Neural crest cell (in vitro differentiated cells): ENCODE measurements around the gene SALL1. TPM values are rescaled to one million over a fixed set of nuclear protein-coding genes. Genes with fewer than 3 reads are reported as not detected.

Experiments used
- DNase-seq: peaks from one replicate; pipeline ENCODE4 v3.0.0; 2021; ENCODE audit warnings: low read depth, mixed read lengths, low spot score
- H3K27ac Mint-ChIP-seq: one replicate; pipeline ENCODE4 v1.8.0; 2021; ENCODE audit warnings: mild to moderate bottlenecking, mixed read lengths; ENCODE audit not compliant: unreplicated experiment
- H3K27me3 Mint-ChIP-seq: 2 replicates; pipeline ENCODE4 v1.8.0; 2021; ENCODE audit warnings: low read depth, mild to moderate bottlenecking, mixed read lengths
- H3K36me3 Mint-ChIP-seq: 2 replicates; pipeline ENCODE4 v1.8.0; 2021; ENCODE audit warnings: low read depth, mild to moderate bottlenecking, mixed read lengths
- H3K4me1 Mint-ChIP-seq: 2 replicates; pipeline ENCODE4 v1.8.0; 2021; ENCODE audit warnings: mixed read lengths
- H3K4me3 Mint-ChIP-seq: one replicate; pipeline ENCODE4 v1.8.0; 2021; ENCODE audit warnings: mild to moderate bottlenecking, mixed read lengths
- H3K9me3 Mint-ChIP-seq: 2 replicates; pipeline ENCODE4 v1.8.0; 2021; ENCODE audit warnings: mixed read lengths
- CTCF ChIP-seq: fragments of 200-600 bp; sonication (generic); conservative IDR thresholded peaks from 2 replicates; pipeline ENCODE4 v1.5.0; 2021; ENCODE audit warnings: antibody characterized with exemption, mild to moderate bottlenecking
- total RNA-seq: library from RNA; stranded (reverse); gene quantifications from 2 replicates; pipeline ENCODE4 v1.2.1, GENCODE V29; 2021

The SALL1 gene
- total RNA-seq, 1 donor from 2014 or later: 85.7 TPM

- no peak for DNase-seq
- Mint-ChIP-seq H3K27ac (peak overlapping the region; percentile 97), H3K4me3 (peak overlapping the region; percentile 95), H3K4me1 (peaks cover 60% of the 10 kb centered on the region), H3K9me3 (no peaks in the 10 kb centered on the region), H3K36me3 (peaks cover 12% of the 10 kb centered on the region), H3K27me3 (peaks cover 44% of the 10 kb centered on the region)
- no peak for TF ChIP-seq CTCF
These were observed 1.3 kb downstream of the SALL1 start for GRCh38 chr16:51149721-51150164.

GRCh38 chr16:51149251-51149661, 1.8 kb downstream of the SALL1 start:
- H3K27ac Mint-ChIP-seq: peak overlapping the region; percentile 96
- DNase-seq: no peak
- peaks cover 39% of the 10 kb centered on the region for H3K27me3 Mint-ChIP-seq
- peak overlapping the region; percentile 95 for H3K4me3 Mint-ChIP-seq
- H3K4me1 Mint-ChIP-seq: peaks cover 62% of the 10 kb centered on the region
- H3K36me3 Mint-ChIP-seq: peaks cover 11% of the 10 kb centered on the region
- TF ChIP-seq CTCF: no peak
- H3K9me3 Mint-ChIP-seq: no peaks in the 10 kb centered on the region

GRCh38 chr16:51148678-51149228, 2.3 kb downstream of the SALL1 start:
- Mint-ChIP-seq H3K36me3 (peaks cover 10% of the 10 kb centered on the region), H3K27ac (peak overlapping the region; percentile 96), H3K4me1 (peaks cover 62% of the 10 kb centered on the region), H3K27me3 (peaks cover 34% of the 10 kb centered on the region), H3K9me3 (no peaks in the 10 kb centered on the region), H3K4me3 (peak overlapping the region; percentile 95)
- TF ChIP-seq CTCF: no peak
- no peak for DNase-seq

GRCh38 chr16:51147776-51148677, 3.0 kb downstream of the SALL1 start:
- Mint-ChIP-seq H3K4me1 (peaks cover 63% of the 10 kb centered on the region), H3K36me3 (peaks cover 12% of the 10 kb centered on the region), H3K27me3 (peaks cover 27% of the 10 kb centered on the region), H3K27ac (peak overlapping the region; percentile 87), H3K9me3 (no peaks in the 10 kb centered on the region), H3K4me3 (peak overlapping the region; percentile 95)
- DNase-seq: no peak
- no peak for TF ChIP-seq CTCF

GRCh38 chr16:51146256-51146924, 4.7 kb downstream of the SALL1 start:
- peaks cover 78% of the 10 kb centered on the region for H3K4me1 Mint-ChIP-seq
- peaks cover 22% of the 10 kb centered on the region for H3K27me3 Mint-ChIP-seq
- peaks cover 23% of the 10 kb centered on the region for H3K36me3 Mint-ChIP-seq

More at GRCh38 chr16:51146256-51146924, 4.7 kb downstream of the SALL1 start:
- no peaks in the 10 kb centered on the region for H3K9me3 Mint-ChIP-seq
- TF ChIP-seq CTCF: peak; percentile 43
- H3K4me3 Mint-ChIP-seq: peak overlapping the region; percentile 77
- no peak for DNase-seq
- H3K27ac Mint-ChIP-seq: no peak overlapping the region
